HG03060 (cell line): Measurements from ENCODE around the gene PXT1.

Source experiments
- ATAC-seq: cut with Tn5 transposase; IDR thresholded peaks from one replicate; pipeline ENCODE4 v1.9.1; 2021; ENCODE audit warnings: low read depth, moderate number of reproducible peaks; ENCODE audit not compliant: unreplicated experiment

The PXT1 gene

GRCh38 chr6:36350681-36351571 lies 91.7 kb downstream of the PXT1 start:
- no peak for ATAC-seq

GRCh38 chr6:36350082-36350481 lies 92.6 kb downstream of the PXT1 start:
- ATAC-seq: no peak

GRCh38 chr6:36349240-36349639 lies 93.4 kb downstream of the PXT1 start:
- no peak for ATAC-seq

GRCh38 chr6:36347621-36348020 lies 95.0 kb downstream of the PXT1 start:
- no peak for ATAC-seq

- ATAC-seq: no peak
Measured at GRCh38 chr6:36346486-36347273, 96.0 kb downstream of the PXT1 start.

- ATAC-seq: no peak
Measured at GRCh38 chr6:36345681-36346466, 96.8 kb downstream of the PXT1 start.

GRCh38 chr6:36343109-36343680 lies 99.5 kb downstream of the PXT1 start:
- ATAC-seq: no peak

GRCh38 chr6:36340618-36341454 lies 101.8 kb downstream of the PXT1 start:
- no peak for ATAC-seq
